Hypothalamus (tissue), 51 donors: ENCODE measurements around the gene KDM4B.
A peak's percentile ranks its signal among the peaks of the same experiment; 100 is the strongest.

Experiments used
- DNase-seq, 51 donors: peaks; one replicate each; lab custom pipeline; 2025; lab: John Stamatoyannopoulos, UW

The KDM4B gene

DNA sequence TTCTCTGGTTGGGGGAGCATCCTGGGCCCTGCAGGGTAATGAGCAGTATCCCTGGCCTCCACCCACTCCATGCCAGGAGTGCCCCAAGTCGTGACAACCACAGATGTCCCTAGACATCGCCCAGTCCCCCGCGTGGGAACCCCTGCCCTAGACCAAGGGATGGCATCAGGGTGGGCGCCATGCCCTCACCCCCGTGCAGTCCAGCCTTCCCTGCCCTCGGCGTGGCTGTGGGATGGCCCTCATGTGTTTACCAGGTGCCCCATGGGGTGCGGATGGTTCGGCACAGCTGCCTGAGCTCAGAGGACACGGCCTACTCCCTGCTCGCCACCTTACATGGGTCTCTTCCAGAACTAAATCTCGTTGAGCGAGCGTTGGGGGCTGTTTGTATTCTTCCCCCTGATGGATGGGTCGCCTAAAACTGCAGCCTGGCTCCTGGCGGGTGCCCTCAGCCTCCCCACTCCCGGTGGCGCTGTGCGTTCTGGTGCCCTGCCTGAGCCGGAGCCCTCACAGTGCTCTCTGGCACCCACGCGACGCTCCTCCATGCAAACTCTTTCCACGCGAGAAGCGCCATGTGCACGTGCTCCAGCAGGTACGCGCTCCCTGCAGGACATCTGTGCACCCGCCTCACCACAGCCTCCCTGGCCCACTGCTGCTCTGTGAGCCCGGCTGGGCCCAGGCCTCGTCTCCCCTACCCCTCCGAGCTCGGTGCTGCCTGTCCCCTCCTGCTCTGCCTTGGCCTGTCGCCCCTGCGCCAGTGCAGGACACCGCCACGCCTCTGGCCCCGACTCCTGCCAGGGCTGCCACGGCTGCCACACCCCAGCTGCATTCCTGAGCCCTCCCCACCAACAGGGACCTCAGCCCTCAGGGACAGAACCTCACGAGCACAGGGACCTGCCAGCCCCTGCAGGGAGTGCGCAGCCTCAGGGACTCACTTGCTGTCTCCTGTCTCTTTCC, 145.0 kb downstream of the KDM4B start:
- peak in 1 of 51 donors; percentile 8 for DNase-seq

DNA sequence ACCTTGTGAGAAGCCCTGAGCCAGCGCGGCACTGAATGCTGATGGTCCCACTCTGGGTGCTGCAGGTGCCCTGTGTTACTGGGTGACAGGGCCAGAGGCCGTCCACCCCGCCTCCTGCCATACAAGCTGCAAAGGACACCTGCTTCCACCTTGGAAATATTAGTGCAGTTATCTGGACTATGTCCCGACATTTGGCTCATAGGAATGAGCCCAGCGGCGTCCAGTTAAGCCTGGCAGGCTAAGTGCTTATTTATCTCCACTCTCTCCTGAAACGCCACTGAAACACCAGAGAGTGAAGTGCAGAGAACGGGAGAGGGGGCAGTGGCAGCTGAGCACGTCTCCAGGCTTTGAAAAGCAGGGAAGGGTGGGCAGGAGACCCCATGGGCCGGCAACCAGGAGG, 145.8 kb downstream of the KDM4B start:
- no peak for DNase-seq

- DNase-seq = no peak
Observed at GRCh38 chr19:5115351-5115750, 146.4 kb downstream of the KDM4B start.

DNA sequence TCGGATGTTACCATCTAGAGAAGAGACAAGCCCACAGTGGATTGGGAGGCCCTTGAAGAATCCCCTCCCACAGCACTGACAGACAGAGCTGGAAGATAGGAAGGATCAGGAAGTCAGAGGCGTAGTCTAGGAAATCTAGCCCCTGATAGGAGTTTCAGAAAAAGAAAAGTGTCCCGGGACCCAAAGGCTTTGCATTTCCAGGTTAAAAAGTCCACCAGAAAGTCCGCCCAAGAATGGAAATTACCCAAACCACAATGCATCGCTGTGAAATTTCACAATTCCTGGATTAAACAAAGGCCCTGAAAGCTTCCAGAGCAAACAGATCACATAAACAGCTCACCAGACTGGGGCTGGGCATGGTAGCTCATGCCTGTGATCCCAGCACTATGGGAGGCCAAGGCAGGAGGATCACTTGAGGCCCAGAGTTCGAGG, 146.9 kb downstream of the KDM4B start:
- no peak for DNase-seq

DNA sequence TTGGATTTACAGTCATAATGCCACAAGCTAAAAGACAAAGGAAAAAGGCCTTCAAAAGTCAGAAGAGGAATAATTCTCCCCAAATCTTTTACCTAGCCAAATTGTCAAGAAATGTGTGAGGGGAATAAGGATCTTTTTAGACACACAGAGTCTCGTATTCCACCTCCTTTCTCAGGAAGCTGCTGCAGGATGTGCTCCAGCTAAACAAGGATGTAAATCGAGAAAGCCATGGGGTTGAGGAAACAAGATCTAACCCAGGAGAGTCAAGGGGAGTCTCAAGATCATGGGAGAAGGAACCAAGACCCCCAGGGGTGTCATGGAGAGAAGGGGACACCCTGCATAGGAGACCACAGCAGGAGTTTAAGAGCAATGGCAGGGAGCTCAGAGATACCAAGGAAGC, 147.4 kb downstream of the KDM4B start:
- DNase-seq = no peak

DNA sequence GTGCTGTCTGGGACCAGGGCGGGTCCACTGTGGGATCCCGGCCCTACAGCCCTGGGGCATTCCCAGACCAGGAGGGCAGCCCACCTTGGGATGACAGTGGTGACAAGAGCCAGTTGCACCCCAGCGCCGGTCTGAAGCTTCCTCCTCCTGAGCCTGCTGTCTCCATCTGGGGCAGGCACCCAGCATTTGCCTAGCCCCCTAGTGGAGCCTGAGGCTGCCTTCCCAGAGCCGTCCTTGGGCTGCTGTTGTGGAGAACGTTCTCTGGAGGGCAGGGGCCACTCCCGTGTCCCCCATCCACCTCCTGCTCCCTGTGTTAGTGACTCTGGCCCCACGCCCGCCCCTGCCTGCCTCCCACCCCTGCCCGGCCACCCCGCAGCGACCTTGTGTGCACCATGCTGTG, 148.5 kb downstream of the KDM4B start:
- no peak for DNase-seq

GRCh38 chr19:5118026-5118425, 149.1 kb downstream of the KDM4B start:
- DNase-seq = no peak

- DNase-seq = no peak
Observed at GRCh38 chr19:5119297-5119998, 150.5 kb downstream of the KDM4B start.

GRCh38 chr19:5120321-5120720, 151.4 kb downstream of the KDM4B start:
- no peak for DNase-seq

DNA sequence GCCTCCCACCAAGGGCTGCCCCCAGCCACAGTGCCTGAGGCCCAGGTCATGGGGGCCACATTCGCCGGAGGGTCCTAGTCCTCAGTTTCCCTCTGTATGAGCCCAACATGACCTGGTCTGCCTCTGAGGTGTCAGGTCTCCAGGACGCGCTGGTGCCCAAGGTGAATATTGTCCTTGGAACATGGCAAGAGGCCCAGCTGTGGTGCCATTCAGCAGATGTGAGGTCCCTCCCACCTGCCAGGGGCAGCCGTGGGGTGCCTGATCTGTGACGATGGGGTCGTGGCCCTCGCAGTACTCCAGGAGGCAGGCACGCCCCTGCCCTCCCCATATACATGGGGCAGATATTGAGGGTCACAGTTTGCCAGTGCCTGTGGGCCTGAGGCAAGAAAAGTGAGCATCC, 151.9 kb downstream of the KDM4B start:
- DNase-seq = no peak

GRCh38 chr19:5121266-5122120, 152.6 kb downstream of the KDM4B start:
- peak in 1 of 51 donors; percentile 13 for DNase-seq

DNA sequence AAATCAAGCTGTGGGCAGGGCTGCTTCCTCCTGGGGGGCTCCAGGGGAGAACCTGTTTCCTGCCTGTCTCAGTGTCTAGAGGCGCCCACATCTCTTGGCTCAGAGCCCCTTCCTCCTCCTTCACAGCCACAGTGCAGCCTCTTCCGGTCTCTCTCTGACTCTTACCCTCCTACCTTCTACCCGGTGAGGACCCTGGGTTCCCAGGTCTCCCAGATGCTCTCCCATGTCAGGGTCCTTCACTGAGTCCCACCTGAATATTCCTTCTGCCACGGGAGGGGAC, 153.1 kb downstream of the KDM4B start:
- no peak for DNase-seq

DNA sequence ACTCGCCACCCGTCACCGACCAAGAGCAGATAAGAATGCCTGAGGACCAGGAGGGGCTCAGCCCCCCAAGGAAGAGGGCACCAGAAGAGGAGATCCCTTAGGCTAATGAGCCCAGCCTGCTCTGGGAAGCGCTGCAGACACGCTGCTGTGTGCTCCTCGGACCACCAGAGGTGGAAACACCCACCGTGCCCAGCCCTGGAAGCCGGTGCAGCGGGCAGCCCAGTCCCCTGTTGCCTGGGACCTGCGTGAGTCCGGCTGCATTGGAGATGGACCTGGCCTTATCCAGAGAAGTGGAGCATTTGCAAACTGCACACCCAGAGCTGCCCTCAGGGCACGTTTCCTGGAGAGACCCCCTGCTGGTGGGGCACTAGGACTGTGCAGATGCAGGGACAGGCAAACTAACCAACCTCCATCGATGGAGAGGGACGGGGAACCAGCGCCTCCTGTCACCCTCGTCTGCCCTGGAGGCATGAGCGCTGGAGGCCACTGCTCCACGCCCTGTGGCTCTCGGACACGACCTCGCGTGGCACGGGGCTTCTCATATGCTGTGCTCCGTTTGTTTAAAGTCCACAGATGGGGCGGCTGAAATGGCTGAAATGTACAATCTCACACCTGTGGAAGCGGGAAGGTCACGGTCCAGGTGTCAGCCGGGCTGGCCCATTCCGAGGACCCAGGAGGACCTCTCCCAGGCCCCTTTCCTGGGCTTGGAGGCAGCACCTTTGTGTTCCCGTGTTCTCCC, 153.9 kb downstream of the KDM4B start:
- no peak for DNase-seq

GRCh38 chr19:5123646-5124045, 154.7 kb downstream of the KDM4B start:
- DNase-seq = no peak

GRCh38 chr19:5124111-5124855, 155.4 kb downstream of the KDM4B start:
- no peak for DNase-seq

DNA sequence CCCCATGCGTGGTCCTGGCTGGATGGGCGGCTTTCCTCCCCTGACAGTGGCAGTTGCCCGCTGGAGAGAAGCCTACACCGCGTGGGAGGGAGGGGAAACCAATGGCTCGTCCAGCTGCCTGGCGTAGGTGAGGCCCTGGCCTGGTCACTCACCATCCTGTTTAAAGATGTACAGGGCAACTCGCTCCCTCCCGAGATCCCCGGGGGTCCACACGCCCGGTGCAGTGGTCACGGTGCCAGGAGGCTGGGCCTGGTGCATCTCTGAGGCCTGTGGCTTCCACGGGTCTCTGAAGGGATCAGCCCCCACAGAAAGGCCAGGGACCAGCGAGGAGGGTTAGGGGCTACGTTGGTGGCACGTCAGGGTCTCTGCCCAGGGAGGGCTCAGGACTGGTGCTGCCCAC, 156.5 kb downstream of the KDM4B start:
- no peak for DNase-seq

GRCh38 chr19:5125797-5126497, 157.0 kb downstream of the KDM4B start:
- no peak for DNase-seq

- DNase-seq = no peak
Observed at GRCh38 chr19:5126498-5127223, 157.7 kb downstream of the KDM4B start.
